ENCODE data around the gene ZNF70.

The ZNF70 gene

DNA sequence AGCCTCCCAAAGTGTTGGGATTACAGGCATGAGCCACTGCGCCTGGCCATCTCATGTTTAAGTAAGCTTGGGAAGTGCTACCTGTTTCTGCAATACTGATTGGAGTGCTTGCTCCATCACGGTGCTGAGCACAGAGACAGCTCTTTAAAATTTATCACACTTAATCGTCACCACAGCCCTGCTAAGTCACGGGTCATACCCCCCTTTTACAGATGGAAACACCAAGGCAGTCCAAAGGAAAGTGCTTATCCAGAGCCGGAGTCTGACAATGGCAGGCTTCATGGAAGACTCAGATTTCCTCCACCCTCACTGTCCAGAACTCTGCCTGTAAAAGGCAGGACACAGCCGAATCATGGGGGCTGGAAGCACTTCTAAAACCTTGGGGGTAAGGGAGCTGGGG lies 9.1 kb upstream of the ZNF70 start:
- H3K27me3 ChIP-seq = no peaks in the 10 kb centered on the region
- no peak overlapping the region for H3K27ac ChIP-seq
- no peak overlapping the region for H3K4me3 ChIP-seq (ENCODE audit: low read depth in 1 of 2, low read length in 1 of 2)
- H3K9me3 ChIP-seq = no peaks in the 10 kb centered on the region
- peaks cover 18 to 21% of the 10 kb centered on the region in 2 experiments for H3K4me1 ChIP-seq (ENCODE audit: control insufficient read depth in 1 of 2, insufficient read depth in 1 of 2, low read depth in 1 of 2, low read length in 1 of 2)
- TF ChIP-seq, protein P1, sequence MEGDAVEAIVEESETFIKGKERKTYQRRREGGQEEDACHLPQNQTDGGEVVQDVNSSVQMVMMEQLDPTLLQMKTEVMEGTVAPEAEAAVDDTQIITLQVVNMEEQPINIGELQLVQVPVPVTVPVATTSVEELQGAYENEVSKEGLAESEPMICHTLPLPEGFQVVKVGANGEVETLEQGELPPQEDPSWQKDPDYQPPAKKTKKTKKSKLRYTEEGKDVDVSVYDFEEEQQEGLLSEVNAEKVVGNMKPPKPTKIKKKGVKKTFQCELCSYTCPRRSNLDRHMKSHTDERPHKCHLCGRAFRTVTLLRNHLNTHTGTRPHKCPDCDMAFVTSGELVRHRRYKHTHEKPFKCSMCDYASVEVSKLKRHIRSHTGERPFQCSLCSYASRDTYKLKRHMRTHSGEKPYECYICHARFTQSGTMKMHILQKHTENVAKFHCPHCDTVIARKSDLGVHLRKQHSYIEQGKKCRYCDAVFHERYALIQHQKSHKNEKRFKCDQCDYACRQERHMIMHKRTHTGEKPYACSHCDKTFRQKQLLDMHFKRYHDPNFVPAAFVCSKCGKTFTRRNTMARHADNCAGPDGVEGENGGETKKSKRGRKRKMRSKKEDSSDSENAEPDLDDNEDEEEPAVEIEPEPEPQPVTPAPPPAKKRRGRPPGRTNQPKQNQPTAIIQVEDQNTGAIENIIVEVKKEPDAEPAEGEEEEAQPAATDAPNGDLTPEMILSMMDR (IDR thresholded peaks at IDR 0.05) = no peak
- no peaks in the 10 kb centered on the region for H3K36me3 ChIP-seq

DNA sequence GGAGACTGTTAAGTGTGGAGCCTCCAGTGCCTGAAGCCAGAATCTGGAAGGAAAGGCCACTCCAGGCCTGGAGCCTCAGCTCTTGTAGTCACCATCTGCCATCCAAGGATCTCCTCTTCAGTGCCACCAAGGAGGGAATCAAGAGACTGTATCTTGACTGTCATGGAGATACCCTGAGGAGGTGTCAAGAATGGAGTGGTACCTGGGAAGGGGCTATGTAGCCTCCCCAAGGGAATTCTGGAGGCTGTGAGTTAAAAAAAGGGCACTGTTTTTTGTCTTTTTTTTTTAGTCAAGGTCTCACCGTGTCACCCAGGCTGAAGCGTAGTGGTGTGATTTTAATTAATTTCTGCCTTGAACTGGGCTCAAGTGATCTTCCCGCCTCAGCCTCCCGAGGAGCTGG lies 8.7 kb upstream of the ZNF70 start:
- H3K27ac ChIP-seq = no peak overlapping the region
- no peaks in the 10 kb centered on the region for H3K36me3 ChIP-seq
- no peaks in the 10 kb centered on the region for H3K9me3 ChIP-seq
- TF ChIP-seq, protein P1 (IDR thresholded peaks at IDR 0.05) = no peak
- H3K4me3 ChIP-seq (ENCODE audit: low read depth in 1 of 2, low read length in 1 of 2) = no peak overlapping the region
- H3K4me1 ChIP-seq (ENCODE audit: control insufficient read depth in 1 of 2, insufficient read depth in 1 of 2, low read depth in 1 of 2, low read length in 1 of 2) = peaks cover 18 to 21% of the 10 kb centered on the region in 2 experiments
- no peaks in the 10 kb centered on the region for H3K27me3 ChIP-seq

DNA sequence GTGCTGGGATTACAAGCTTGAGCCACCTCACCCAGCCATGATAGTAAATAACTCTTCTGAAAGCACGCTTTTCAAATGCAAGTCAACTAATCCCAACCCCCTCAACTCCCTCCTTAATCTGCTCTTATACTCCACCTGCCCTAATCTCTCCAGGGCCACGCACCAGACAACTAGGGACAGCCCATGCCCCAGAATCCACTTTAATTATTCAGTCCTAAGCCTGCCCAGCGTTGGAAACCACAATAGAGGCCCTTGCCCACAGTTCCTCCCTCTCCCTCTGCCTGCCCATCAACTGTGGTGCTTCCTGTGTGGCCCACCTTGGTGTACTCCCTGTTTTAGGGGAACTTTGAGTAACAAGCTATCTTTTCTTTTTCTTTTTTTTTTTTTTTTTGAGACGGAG lies 6.0 kb upstream of the ZNF70 start:
- Histone ChIP-seq H3K36me3 (no peaks in the 10 kb centered on the region), H3K4me1 (ENCODE audit: control insufficient read depth in 1 of 2, insufficient read depth in 1 of 2, low read depth in 1 of 2, low read length in 1 of 2) (peaks cover 0 to 4% of the 10 kb centered on the region in 2 experiments), H3K4me3 (ENCODE audit: low read depth in 1 of 2, low read length in 1 of 2) (no peak overlapping the region), H3K27ac (no peak overlapping the region), H3K9me3 (no peaks in the 10 kb centered on the region), H3K27me3 (no peaks in the 10 kb centered on the region)
- TF ChIP-seq, protein P1 (IDR thresholded peaks at IDR 0.05) = no peak

DNA sequence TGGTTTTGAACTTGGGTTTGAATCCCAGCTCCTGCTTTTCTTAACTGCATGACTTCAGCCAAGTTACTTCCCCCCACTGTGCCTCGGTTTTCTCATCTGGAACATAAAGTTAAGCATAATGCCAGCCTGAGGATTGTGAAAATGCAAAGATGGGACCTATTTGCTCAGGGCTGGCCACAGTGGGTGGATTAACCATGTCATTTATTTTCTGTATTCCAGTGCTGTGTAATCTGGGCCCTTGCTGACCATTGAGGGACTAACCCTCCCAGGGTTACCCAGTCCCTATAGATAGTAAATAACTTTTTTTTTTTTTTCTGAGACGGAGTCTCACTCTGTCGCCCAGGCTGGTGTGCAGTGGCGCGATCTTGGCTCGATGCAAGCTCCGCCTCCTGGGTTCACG lies 4.8 kb upstream of the ZNF70 start:
- peaks cover 5 to 6% of the 10 kb centered on the region in 2 experiments for H3K4me1 ChIP-seq (ENCODE audit: control insufficient read depth in 1 of 2, insufficient read depth in 1 of 2, low read depth in 1 of 2, low read length in 1 of 2)
- no peaks in the 10 kb centered on the region for H3K27me3 ChIP-seq
- H3K4me3 ChIP-seq (ENCODE audit: low read depth in 1 of 2, low read length in 1 of 2) = no peak overlapping the region
- H3K27ac ChIP-seq = no peak overlapping the region
- no peaks in the 10 kb centered on the region for H3K9me3 ChIP-seq
- H3K36me3 ChIP-seq = no peaks in the 10 kb centered on the region
- TF ChIP-seq, protein P1 (IDR thresholded peaks at IDR 0.05) = no peak

DNA sequence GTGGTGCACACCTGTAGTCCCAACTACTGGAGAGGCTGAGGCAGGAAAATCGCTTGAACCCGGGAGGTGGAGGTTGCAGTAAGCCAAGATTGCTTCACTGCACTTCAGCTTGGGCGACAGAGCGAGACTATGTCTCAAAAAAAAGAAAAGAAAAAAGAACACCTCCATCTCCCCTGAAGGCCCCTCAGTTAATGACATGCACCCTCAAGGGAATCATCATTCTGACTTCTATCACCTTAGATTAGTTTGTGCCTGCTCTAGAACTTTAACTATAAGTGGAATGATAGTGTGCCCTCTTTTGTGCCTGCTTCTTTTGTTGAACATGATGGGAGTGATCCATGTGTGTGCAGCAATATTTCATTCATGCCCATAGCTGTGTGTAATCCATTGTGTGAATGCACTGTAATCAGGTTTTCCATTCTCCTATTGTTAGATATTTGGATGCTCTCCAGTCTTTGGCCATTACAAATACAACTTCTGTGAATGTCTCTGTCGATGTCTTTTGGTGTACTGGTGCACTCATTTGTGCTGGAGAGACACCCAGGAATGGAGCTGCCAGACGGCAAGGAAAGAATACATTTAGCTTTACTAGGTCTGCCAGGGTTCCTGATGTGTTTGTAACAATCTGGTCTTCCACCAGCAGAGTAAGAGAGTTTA lies 4.2 kb upstream of the ZNF70 start:
- Histone ChIP-seq H3K9me3 (no peaks in the 10 kb centered on the region), H3K4me3 (ENCODE audit: low read depth in 1 of 2, low read length in 1 of 2) (no peak overlapping the region), H3K4me1 (ENCODE audit: control insufficient read depth in 1 of 2, insufficient read depth in 1 of 2, low read depth in 1 of 2, low read length in 1 of 2) (peaks cover 11 to 12% of the 10 kb centered on the region in 2 experiments), H3K27ac (no peak overlapping the region), H3K27me3 (no peaks in the 10 kb centered on the region), H3K36me3 (no peaks in the 10 kb centered on the region)
- TF ChIP-seq, protein P1 (IDR thresholded peaks at IDR 0.05) = no peak

Data from neutrophil (primary cell).